SH-SY5Y (cell line): ENCODE data around the gene RAD23A.

ENCODE experiments used
- GATA2 ChIP-seq: IDR thresholded peaks from 2 replicates; pipeline ENCODE4 v1.6.1; 2011; ENCODE audit warnings: mild to moderate bottlenecking, low read depth, low read length
- GATA3 ChIP-seq: IDR thresholded peaks from 2 replicates; pipeline ENCODE4 v1.6.1; 2011; ENCODE audit warnings: low read depth, mild to moderate bottlenecking, low read length, moderate library complexity

GRCh38 chr19:12935071-12935470 lies 10.6 kb upstream of the RAD23A start:
- TF ChIP-seq GATA3 (no peak), GATA2 (no peak)
